Right lobe of liver (tissue), 4 donors: ENCODE measurements around the gene ZNF547.

Experiments
- POLR2A ChIP-seq: fragments of 450-650 bp; IDR thresholded peaks from one replicate; pipeline ENCODE4 v1.6.1; 2017; ENCODE audit warnings: antibody characterized with exemption, mild to moderate bottlenecking
- TF ChIP-seq, protein P1 (sequence below), 4 donors: fragments of 200-600 bp in 3 of 4; fragments of 450-650 bp in 1 of 4; IDR thresholded peaks; one replicate each; pipeline versions ENCODE4 v1.5.1 to v1.8.0; 2016 to 2022; ENCODE audit warnings: antibody characterized with exemption in 4 of 4, mild to moderate bottlenecking in 2 of 4
- donor health status: DM: no; HTN: no; CAD: no.
- donor health status: DM: no; HTN: no; CAD: no.
- donor health status: DM: no; HTN: yes; CAD: no.

DNA sequence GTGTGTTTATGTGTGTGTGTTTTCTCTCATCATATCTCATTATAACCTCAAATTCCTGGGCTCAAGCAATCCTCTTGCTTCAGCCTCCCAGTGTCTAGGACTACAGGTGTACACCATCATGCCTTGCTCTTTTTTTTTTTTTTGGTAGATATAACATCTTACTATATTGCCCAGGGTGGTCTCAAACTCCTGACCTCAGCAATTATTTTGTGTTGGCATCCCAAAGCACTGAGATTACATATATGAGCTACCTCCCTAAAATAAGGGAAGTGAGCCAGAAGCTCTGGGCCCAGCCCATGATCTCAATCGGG, 43.5 kb upstream of the ZNF547 start:
- TF ChIP-seq, protein P1, sequence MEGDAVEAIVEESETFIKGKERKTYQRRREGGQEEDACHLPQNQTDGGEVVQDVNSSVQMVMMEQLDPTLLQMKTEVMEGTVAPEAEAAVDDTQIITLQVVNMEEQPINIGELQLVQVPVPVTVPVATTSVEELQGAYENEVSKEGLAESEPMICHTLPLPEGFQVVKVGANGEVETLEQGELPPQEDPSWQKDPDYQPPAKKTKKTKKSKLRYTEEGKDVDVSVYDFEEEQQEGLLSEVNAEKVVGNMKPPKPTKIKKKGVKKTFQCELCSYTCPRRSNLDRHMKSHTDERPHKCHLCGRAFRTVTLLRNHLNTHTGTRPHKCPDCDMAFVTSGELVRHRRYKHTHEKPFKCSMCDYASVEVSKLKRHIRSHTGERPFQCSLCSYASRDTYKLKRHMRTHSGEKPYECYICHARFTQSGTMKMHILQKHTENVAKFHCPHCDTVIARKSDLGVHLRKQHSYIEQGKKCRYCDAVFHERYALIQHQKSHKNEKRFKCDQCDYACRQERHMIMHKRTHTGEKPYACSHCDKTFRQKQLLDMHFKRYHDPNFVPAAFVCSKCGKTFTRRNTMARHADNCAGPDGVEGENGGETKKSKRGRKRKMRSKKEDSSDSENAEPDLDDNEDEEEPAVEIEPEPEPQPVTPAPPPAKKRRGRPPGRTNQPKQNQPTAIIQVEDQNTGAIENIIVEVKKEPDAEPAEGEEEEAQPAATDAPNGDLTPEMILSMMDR (IDR thresholded peaks at IDR 0.05) = no peak
- no peak for TF ChIP-seq POLR2A
